ENCODE results near the gene HOXA9.
A peak's percentile ranks its signal among the peaks of the same experiment; 100 is the strongest.

The HOXA9 gene

DNA sequence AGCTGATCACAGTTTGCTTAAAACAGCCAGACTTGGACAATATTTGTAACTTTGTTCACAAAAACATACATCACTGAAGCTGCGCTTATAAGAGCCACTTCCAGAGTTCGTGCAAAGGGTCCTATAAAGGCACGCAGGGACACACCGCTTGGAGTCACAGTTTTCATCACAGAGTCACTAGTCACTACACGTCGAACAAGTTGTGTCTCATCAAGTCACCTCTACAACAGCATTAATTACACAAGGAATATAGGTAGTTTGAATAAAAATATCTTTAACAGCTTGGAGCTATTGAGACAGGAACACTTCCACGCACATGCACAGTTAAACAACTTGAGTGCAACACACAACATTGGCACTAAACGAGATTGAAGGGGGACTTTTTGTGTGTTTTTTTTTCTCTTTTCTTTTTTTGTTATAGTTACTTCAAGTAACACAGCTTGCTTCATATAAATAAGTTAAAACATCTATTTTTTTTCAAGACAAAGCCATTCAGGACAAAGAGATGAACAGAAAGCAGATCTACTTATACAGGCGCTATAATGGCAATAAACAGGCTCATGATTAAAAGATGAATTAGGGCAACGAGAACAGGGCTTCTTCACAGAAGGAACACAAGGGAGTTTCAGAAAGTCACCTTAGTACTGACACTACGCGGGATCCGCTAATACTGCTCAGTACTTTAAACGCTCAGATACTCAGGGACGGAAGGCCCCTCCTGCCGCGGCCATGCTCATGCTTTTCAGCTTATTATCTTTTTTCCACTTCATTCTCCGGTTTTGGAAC, 24.0 kb downstream of the HOXA9 start:
- DNase-seq: no peak

GRCh38 chr7:27140126-27140857, 25.0 kb downstream of the HOXA9 start:
- DNase-seq: no peak

DNA sequence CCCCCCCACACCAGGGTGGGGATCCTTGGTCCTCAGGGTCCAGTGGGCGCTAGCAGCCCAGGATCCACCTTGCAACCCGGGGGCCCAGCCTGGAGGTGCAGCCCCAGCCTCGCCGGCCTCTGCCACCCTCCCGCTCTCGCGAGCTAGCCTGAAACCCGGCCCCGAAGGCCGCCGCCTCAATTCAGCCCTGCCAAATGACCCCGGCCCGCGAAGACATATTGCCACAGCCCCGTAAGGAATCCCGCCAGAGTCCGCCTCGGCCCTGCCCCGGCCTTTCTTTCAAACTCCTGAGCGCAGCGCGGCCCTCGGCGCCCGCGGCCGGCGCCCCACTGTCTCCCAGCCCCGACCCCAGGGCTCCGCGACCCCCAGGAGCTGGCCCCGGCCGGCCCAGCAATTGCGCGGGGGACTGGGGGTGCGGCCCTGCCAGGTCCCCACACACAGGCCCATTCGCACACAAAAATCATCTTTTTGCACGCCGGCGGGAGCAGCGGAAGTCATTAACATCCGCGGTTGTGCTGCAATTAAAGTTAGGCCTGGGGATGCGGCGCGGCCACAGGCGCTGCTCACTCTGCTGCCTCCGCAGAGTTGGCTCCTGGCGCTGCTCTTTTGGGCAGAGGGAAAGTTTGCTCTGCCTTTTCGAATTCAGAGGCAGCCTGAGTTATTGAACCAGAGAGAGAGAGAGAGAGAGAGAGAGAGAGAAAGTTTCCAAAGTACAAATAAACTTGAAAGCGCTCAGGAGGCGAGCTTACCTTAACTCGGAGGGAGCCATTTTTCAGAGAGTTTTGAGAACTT, 25.8 kb downstream of the HOXA9 start:
- no peak for DNase-seq

DNA sequence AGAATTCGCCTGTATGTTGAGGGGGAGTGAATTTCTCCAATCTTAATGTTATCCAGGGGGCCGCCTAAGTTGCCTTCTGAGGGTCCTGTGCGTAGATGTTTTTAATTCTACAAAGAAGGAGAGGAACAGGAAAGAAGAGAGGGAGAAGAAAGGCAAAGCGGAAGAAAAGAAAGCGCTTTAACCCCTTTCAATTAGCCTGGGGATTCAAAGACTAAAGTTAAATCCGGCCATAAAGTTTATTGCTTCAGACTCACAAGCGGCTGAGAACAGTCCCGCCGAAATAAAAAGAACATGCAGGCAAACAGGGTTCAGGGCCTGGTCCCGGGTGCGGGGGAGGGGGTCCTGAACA, 26.4 kb downstream of the HOXA9 start:
- DNase-seq: no peak

DNA sequence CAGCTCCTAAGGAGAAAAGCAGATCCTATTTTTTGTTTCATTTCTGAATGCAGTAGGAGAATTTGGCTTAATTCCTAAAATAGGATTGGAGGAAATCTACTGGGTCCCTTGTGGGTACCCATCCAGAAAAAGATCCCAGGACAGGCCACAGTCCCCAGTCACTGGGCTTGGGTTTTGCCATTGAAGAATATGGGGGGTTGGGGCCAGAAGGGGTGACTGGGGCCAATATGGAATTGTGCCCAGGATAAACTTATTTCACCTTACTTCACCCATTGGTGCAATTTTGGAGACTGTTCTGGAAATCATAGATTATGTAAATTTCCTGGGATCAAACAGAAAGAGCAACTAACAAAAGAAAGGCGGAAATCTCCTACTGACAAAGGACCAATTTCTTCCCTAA, 26.9 kb downstream of the HOXA9 start:
- DNase-seq: no peak

- no peak for DNase-seq
These were observed 27.6 kb downstream of the HOXA9 start for GRCh38 chr7:27137640-27138315.

GRCh38 chr7:27134392-27134791, 30.9 kb downstream of the HOXA9 start:
- DNase-seq: no peak

- no peak for DNase-seq
These were observed 31.7 kb downstream of the HOXA9 start for GRCh38 chr7:27133409-27134231.

DNA sequence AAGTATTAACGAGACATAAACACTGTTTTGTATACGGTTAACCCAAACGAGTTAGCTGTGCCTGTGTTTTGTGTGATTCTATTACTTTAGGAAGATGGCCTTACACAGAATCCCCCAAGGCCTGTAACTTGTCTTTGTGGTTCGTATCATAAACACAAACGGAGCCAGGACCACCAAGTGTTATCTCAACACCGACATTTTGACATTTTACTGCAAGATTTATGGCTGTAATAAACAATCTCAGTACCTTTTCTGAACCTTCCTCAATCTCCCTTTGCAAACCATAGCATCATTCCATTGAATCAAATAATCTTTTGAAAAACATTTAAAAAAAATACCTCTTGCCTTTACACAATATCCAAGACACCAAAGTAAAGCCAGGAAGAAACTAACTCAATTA, 32.4 kb downstream of the HOXA9 start:
- no peak for DNase-seq

DNA sequence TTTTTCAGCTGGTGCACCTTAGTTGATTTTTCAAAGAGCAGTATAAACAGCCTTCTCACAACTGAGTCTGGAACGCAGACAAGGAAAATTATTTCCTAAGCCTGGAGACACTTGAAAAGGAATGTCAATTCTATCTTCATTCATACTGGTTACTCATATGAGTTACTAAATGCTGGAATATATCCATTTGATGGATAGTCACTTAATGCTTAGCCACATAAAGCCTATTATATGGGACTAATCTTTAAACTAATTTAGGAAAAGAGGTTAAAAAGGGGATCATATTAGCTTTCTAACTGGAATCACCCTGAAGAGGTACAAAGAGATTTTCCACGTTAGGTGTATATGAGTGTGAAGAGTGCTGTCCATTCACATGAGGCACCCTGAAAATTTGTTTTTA, 33.1 kb downstream of the HOXA9 start:
- DNase-seq: no peak

GRCh38 chr7:27131390-27131819, 33.9 kb downstream of the HOXA9 start:
- no peak for DNase-seq

GRCh38 chr7:27130540-27131389, 34.6 kb downstream of the HOXA9 start, which contains the start of gene HOXA4:
Gene HOXA4, minus strand, starts transcription at chr7:27130757. Its CDS starts 24 bp downstream, at chr7:27130733.
- DNase-seq: peak; percentile 53 to 78

DNA sequence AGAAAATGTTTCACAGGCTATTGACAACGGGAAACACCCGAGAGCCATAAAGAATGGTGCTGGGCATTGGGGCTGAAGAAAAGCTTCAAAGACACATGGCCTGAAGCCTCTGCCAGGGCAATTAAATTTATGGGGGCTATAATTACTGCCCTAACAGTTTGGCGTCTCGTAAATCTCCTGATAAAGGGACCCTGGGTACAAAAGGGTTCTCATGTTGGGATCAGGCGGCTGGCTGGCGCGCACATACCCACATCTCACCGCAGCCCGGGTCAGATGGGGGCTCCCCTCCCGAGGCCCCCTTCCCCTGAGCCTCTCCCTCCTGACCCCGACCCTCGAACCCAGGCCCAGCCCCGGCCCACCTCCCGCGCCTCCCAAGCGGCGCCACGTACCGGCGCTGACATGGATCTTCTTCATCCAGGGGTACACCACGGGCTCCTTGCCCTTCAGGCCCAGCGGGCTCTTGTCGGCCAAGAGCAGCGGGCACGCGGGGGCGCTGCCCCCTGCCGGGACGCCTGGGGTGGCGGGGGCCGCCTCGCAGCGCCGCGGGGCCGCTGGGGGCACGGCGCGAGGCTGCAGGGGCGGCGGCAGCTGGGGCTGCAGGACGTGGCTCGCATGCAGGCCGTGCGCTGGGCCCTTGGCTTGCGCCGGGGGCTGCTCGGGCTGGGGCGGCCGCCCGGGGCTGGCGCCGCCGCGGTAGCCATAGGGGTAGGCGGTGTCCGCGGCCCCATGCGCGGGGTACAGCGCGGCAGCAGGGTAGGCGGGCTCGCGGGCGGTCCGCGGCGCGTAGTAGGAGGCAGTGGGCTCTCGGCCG, 35.4 kb downstream of the HOXA9 start:
- no peak for DNase-seq

- DNase-seq: no peak
These were observed 36.3 kb downstream of the HOXA9 start for GRCh38 chr7:27128776-27129728.

DNA sequence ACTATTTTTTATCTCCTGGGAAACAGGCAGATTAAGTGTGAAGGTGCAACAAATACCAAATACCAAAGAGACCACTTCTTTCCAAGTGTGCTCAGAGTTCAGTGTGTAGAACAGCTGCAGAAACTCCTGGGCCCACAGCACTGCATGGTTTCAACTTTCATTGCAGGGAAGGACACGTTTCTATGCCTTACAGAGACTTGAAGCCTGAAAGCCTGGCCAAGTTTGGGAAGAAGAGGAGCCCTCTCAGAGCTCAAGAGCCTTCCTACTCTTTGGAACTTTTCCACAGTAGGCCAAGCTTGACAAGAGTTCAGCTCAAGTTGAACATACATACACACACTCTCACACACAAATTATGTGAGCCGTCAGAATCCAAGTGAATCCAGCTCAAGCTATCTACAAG, 37.3 kb downstream of the HOXA9 start:
- no peak for DNase-seq

- no peak for DNase-seq
These were observed 38.6 kb downstream of the HOXA9 start for GRCh38 chr7:27126596-27127327.

DNA sequence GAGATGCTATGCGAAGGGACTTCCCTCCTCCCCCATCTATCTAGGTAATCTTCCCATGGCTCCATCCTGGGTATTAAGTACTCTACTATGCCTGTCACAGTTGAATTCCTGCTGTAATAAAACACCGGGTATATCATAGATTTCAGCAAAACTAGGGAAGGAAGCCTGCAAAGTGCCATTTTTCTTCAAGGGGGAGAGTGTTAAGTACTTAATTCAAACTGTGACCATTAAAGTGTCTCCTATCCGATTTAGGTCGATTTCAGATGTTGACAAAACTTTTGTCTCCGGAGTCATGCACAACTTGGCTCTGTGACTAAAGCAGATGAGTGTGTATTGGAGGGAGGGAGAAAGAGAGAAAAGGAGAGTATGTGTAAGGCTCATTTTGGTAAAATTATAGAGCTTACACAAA, 39.3 kb downstream of the HOXA9 start:
- DNase-seq: no peak

Measured in SW 1271 (cell line).